Measurements from ENCODE around the gene SLC4A5. TPM values are rescaled to one million over a fixed set of nuclear protein-coding genes. Genes with fewer than 3 reads are reported as not detected.

The SLC4A5 gene, protein sequence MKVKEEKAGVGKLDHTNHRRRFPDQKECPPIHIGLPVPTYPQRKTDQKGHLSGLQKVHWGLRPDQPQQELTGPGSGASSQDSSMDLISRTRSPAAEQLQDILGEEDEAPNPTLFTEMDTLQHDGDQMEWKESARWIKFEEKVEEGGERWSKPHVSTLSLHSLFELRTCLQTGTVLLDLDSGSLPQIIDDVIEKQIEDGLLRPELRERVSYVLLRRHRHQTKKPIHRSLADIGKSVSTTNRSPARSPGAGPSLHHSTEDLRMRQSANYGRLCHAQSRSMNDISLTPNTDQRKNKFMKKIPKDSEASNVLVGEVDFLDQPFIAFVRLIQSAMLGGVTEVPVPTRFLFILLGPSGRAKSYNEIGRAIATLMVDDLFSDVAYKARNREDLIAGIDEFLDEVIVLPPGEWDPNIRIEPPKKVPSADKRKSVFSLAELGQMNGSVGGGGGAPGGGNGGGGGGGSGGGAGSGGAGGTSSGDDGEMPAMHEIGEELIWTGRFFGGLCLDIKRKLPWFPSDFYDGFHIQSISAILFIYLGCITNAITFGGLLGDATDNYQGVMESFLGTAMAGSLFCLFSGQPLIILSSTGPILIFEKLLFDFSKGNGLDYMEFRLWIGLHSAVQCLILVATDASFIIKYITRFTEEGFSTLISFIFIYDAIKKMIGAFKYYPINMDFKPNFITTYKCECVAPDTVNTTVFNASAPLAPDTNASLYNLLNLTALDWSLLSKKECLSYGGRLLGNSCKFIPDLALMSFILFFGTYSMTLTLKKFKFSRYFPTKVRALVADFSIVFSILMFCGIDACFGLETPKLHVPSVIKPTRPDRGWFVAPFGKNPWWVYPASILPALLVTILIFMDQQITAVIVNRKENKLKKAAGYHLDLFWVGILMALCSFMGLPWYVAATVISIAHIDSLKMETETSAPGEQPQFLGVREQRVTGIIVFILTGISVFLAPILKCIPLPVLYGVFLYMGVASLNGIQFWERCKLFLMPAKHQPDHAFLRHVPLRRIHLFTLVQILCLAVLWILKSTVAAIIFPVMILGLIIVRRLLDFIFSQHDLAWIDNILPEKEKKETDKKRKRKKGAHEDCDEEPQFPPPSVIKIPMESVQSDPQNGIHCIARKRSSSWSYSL
- 0.14 to 0.40 TPM (median 0.21 TPM) in 5 replicates for total RNA-seq (2022; extraction: Qiagen RNA extraction; ENCODE audit: low read depth)

DNA sequence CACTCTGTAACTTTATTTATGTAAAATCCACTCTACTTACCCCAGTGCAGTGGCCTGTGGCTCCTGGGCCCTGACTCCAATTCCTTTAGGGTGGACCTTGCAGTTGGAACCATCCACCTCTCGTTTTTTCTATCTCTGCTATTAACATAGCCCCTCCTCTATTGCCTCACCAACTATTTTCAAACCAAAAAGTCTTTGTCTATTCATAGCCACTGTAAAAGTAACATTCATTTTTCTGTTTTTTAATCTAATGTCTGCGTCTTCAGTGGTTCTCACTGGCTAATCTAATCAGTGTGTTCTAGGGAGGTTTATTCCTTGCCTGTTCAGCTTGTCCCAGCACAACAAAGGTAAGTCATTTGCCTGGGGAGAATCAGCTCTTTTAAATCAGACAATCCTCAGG, at the start of gene SLC4A5:
SLC4A5 (minus strand) TSS at position 101 of the 400 bp plus-strand sequence. CDS start 28,393 bp downstream, outside the sequence.

GRCh38 chr2:74379851-74380789, 36.9 kb upstream of the SLC4A5 start, which contains the start of gene DCTN1:
Gene DCTN1, minus strand, starts transcription at chr2:74380311. Its CDS starts 274 bp downstream, at chr2:74380037.

GRCh38 chr2:74198461-74199274, 144.5 kb downstream of the SLC4A5 start, which contains the start of gene MTHFD2:
Gene MTHFD2, plus strand, starts transcription at chr2:74198615. Its CDS starts 27 bp downstream, at chr2:74198642.

GRCh38 chr2:74178211-74179062, 164.8 kb downstream of the SLC4A5 start, which contains the start of gene MOB1A:
Gene MOB1A, minus strand, starts transcription at chr2:74178879. Its CDS starts 205 bp downstream, at chr2:74178674.

Other genes with a start within 250 kb of the SLC4A5 start
- gene BOLA3, start 195.5 kb downstream of the SLC4A5 start, total RNA-seq (2022; extraction: Qiagen RNA extraction; ENCODE audit: low read depth), result 125 to 154 TPM (median 128 TPM) in 5 replicates
- 76.2 to 90.9 TPM (median 82.6 TPM) in 5 replicates for gene MOB1A, start 164.5 kb downstream of the SLC4A5 start, total RNA-seq (2022; extraction: Qiagen RNA extraction; ENCODE audit: low read depth)
- gene MTHFD2, start 144.8 kb downstream of the SLC4A5 start, total RNA-seq (2022; extraction: Qiagen RNA extraction; ENCODE audit: low read depth), result 150 to 175 TPM (median 172 TPM) in 5 replicates
- 101 to 149 TPM (median 140 TPM) in 5 replicates for gene DCTN1, start 36.9 kb upstream of the SLC4A5 start, total RNA-seq (2022; extraction: Qiagen RNA extraction; ENCODE audit: low read depth)
- gene C2orf81, start 78.2 kb upstream of the SLC4A5 start, total RNA-seq (2022; extraction: Qiagen RNA extraction; ENCODE audit: low read depth), result 2.8 to 4.7 TPM (median 3.5 TPM) in 5 replicates
- gene WDR54, start 78.3 kb upstream of the SLC4A5 start, total RNA-seq (2022; extraction: Qiagen RNA extraction; ENCODE audit: low read depth), result 72.5 to 92.0 TPM (median 82.3 TPM) in 5 replicates
- gene RTKN, start 98.5 kb upstream of the SLC4A5 start, total RNA-seq (2022; extraction: Qiagen RNA extraction; ENCODE audit: low read depth), result 19.2 to 26.3 TPM (median 21.2 TPM) in 5 replicates
- gene INO80B, start 111.7 kb upstream of the SLC4A5 start, total RNA-seq (2022; extraction: Qiagen RNA extraction; ENCODE audit: low read depth), result 52.2 to 58.2 TPM (median 54.4 TPM) in 5 replicates
- 51.5 to 88.6 TPM (median 83.1 TPM) in 5 replicates for gene WBP1, start 115.0 kb upstream of the SLC4A5 start, total RNA-seq (2022; extraction: Qiagen RNA extraction; ENCODE audit: low read depth)
- 40.8 to 55.0 TPM (median 49.5 TPM) in 5 replicates for gene MOGS, start 122.0 kb upstream of the SLC4A5 start, total RNA-seq (2022; extraction: Qiagen RNA extraction; ENCODE audit: low read depth)
- 99.0 to 157 TPM (median 138 TPM) in 5 replicates for gene MRPL53, start 129.3 kb upstream of the SLC4A5 start, total RNA-seq (2022; extraction: Qiagen RNA extraction; ENCODE audit: low read depth)
- gene CCDC142, start 139.6 kb upstream of the SLC4A5 start, total RNA-seq (2022; extraction: Qiagen RNA extraction; ENCODE audit: low read depth), result 12.3 to 16.8 TPM (median 15.4 TPM) in 5 replicates
- gene TTC31, start 139.7 kb upstream of the SLC4A5 start, total RNA-seq (2022; extraction: Qiagen RNA extraction; ENCODE audit: low read depth), result 15.1 to 18.4 TPM (median 15.3 TPM) in 5 replicates
- gene LBX2, start 156.2 kb upstream of the SLC4A5 start, total RNA-seq (2022; extraction: Qiagen RNA extraction; ENCODE audit: low read depth), result 3.0 to 4.0 TPM (median 3.5 TPM) in 5 replicates
- gene PCGF1, start 164.3 kb upstream of the SLC4A5 start, total RNA-seq (2022; extraction: Qiagen RNA extraction; ENCODE audit: low read depth), result 33.4 to 36.3 TPM (median 35.3 TPM) in 5 replicates
- 0.12 to 0.54 TPM (median 0.29 TPM) in 5 replicates for gene TLX2, start 171.0 kb upstream of the SLC4A5 start, total RNA-seq (2022; extraction: Qiagen RNA extraction; ENCODE audit: low read depth)
- gene DQX1, start 182.8 kb upstream of the SLC4A5 start, total RNA-seq (2022; extraction: Qiagen RNA extraction; ENCODE audit: low read depth), result 0.09 to 0.22 TPM (median 0.13 TPM) in 5 replicates
- gene AUP1, start 186.3 kb upstream of the SLC4A5 start, total RNA-seq (2022; extraction: Qiagen RNA extraction; ENCODE audit: low read depth), result 194 to 263 TPM (median 246 TPM) in 5 replicates
- gene HTRA2, start 186.5 kb upstream of the SLC4A5 start, total RNA-seq (2022; extraction: Qiagen RNA extraction; ENCODE audit: low read depth), result 32.0 to 46.8 TPM (median 42.8 TPM) in 5 replicates
- 0.32 to 0.65 TPM (median 0.45 TPM) in 5 replicates for gene LOXL3, start 210.5 kb upstream of the SLC4A5 start, total RNA-seq (2022; extraction: Qiagen RNA extraction; ENCODE audit: low read depth)
- 3.5 to 5.9 TPM (median 4.2 TPM) in 5 replicates for gene DOK1, start 211.3 kb upstream of the SLC4A5 start, total RNA-seq (2022; extraction: Qiagen RNA extraction; ENCODE audit: low read depth)